ENCODE measurements around the gene MERTK. TPM values are rescaled to one million over a fixed set of nuclear protein-coding genes. Genes with fewer than 3 reads are reported as not detected.

Gene MERTK
- total and polyA plus RNA-seq, 2 of the 13 experiments (the other 11 are each of a cell fraction or from before 2014, with no cell fraction given): 37.3 to 44.7 TPM

DNA sequence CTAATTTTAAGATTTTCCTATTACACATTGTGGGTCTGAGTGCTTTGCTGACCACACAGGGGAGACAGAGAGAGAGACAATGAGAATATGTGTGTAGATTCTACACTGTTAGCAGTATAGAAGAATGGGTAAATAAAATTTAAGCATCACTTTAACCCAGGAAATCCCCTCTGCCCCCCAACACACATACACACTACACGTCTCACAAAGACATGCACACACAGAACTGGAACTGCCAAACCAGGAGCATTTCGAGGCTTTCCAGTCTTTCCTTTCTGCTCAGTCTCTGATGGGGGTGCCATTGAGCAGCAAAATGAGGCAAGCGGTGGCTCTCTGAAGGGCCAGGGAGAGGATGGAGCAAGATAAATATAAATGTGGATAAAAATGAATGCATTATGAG is 2.5 kb downstream of the MERTK start (continued):
- TF ChIP-seq FOXA1 (IDR thresholded peaks at IDR 0.05) (no peak), FOXA1 (CRISPR knock-in tag; IDR thresholded peaks at IDR 0.05) (peak; percentile 17; the same call in 1 of the 2 replicates), ZNF777 (CRISPR knock-in tag; IDR thresholded peaks at IDR 0.05) (no peak), EHMT2 (IDR thresholded peaks at IDR 0.05; ENCODE audit: borderline replicate concordance, low read depth, low read length) (no peak), SMC3 (IDR thresholded peaks at IDR 0.05; ENCODE audit: low read length) (peak; percentile 71), ZNF317 (CRISPR knock-in tag; IDR thresholded peaks at IDR 0.05) (0 out of 2 replicates have a peak, but pooled peaks have one; percentile 22), PRMT3 (CRISPR knock-in tag; IDR thresholded peaks at IDR 0.05; ENCODE audit: borderline replicate concordance, low read depth) (no peak), SALL1 (CRISPR knock-in tag; IDR thresholded peaks at IDR 0.05) (peak; percentile 36; the same call in 1 of the 2 replicates)
- TF ChIP-seq, protein P1, sequence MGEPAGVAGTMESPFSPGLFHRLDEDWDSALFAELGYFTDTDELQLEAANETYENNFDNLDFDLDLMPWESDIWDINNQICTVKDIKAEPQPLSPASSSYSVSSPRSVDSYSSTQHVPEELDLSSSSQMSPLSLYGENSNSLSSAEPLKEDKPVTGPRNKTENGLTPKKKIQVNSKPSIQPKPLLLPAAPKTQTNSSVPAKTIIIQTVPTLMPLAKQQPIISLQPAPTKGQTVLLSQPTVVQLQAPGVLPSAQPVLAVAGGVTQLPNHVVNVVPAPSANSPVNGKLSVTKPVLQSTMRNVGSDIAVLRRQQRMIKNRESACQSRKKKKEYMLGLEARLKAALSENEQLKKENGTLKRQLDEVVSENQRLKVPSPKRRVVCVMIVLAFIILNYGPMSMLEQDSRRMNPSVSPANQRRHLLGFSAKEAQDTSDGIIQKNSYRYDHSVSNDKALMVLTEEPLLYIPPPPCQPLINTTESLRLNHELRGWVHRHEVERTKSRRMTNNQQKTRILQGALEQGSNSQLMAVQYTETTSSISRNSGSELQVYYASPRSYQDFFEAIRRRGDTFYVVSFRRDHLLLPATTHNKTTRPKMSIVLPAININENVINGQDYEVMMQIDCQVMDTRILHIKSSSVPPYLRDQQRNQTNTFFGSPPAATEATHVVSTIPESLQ (CRISPR knock-in tag; conservative IDR thresholded peaks at IDR 0.05): no peak
- TF ChIP-seq, protein P2, sequence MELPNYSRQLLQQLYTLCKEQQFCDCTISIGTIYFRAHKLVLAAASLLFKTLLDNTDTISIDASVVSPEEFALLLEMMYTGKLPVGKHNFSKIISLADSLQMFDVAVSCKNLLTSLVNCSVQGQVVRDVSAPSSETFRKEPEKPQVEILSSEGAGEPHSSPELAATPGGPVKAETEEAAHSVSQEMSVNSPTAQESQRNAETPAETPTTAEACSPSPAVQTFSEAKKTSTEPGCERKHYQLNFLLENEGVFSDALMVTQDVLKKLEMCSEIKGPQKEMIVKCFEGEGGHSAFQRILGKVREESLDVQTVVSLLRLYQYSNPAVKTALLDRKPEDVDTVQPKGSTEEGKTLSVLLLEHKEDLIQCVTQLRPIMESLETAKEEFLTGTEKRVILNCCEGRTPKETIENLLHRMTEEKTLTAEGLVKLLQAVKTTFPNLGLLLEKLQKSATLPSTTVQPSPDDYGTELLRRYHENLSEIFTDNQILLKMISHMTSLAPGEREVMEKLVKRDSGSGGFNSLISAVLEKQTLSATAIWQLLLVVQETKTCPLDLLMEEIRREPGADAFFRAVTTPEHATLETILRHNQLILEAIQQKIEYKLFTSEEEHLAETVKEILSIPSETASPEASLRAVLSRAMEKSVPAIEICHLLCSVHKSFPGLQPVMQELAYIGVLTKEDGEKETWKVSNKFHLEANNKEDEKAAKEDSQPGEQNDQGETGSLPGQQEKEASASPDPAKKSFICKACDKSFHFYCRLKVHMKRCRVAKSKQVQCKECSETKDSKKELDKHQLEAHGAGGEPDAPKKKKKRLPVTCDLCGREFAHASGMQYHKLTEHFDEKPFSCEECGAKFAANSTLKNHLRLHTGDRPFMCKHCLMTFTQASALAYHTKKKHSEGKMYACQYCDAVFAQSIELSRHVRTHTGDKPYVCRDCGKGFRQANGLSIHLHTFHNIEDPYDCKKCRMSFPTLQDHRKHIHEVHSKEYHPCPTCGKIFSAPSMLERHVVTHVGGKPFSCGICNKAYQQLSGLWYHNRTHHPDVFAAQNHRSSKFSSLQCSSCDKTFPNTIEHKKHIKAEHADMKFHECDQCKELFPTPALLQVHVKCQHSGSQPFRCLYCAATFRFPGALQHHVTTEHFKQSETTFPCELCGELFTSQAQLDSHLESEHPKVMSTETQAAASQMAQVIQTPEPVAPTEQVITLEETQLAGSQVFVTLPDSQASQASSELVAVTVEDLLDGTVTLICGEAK (IDR thresholded peaks at IDR 0.05): no peak
- TF ChIP-seq, protein P2 (CRISPR knock-in tag; IDR thresholded peaks at IDR 0.05): no peak
- TF ChIP-seq, protein P3, sequence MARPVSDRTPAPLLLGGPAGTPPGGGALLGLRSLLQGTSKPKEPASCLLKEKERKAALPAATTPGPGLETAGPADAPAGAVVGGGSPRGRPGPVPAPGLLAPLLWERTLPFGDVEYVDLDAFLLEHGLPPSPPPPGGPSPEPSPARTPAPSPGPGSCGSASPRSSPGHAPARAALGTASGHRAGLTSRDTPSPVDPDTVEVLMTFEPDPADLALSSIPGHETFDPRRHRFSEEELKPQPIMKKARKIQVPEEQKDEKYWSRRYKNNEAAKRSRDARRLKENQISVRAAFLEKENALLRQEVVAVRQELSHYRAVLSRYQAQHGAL (CRISPR knock-in tag; IDR thresholded peaks at IDR 0.05; ENCODE audit: not compliant biosample characterization): no peak
- TF ChIP-seq, protein P4, sequence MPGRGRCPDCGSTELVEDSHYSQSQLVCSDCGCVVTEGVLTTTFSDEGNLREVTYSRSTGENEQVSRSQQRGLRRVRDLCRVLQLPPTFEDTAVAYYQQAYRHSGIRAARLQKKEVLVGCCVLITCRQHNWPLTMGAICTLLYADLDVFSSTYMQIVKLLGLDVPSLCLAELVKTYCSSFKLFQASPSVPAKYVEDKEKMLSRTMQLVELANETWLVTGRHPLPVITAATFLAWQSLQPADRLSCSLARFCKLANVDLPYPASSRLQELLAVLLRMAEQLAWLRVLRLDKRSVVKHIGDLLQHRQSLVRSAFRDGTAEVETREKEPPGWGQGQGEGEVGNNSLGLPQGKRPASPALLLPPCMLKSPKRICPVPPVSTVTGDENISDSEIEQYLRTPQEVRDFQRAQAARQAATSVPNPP (CRISPR knock-in tag; IDR thresholded peaks at IDR 0.05): no peak
- TF ChIP-seq, protein P5, sequence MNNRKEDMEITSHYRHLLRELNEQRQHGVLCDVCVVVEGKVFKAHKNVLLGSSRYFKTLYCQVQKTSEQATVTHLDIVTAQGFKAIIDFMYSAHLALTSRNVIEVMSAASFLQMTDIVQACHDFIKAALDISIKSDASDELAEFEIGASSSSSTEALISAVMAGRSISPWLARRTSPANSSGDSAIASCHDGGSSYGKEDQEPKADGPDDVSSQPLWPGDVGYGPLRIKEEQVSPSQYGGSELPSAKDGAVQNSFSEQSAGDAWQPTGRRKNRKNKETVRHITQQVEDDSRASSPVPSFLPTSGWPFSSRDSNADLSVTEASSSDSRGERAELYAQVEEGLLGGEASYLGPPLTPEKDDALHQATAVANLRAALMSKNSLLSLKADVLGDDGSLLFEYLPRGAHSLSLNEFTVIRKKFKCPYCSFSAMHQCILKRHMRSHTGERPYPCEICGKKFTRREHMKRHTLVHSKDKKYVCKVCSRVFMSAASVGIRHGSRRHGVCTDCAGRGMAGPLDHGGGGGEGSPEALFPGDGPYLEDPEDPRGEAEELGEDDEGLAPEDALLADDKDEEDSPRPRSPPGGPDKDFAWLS (CRISPR knock-in tag; IDR thresholded peaks at IDR 0.05; ENCODE audit: borderline replicate concordance): no peak
